Left lung (tissue), 10 donors: Measurements from ENCODE around the gene HOXA7. TPM values are rescaled to one million over a fixed set of nuclear protein-coding genes. Genes with fewer than 3 reads are reported as not detected.
A peak's percentile ranks its signal among the peaks of the same experiment; 100 is the strongest.

ENCODE experiments used
- ATAC-seq: fragments of 200-7000 bp; cut with Tn5 transposase; one replicate; pipeline ENCODE4 v1.9.1; 2020; ENCODE audit warnings: moderate library complexity
- DNase-seq, 4 donors: peaks; one replicate each; pipeline ENCODE4 v3.0.0-alpha.2; 2013 to 2020
- H3K27ac ChIP-seq, 2 donors: fragments of 200-600 bp; sonication (generic) in 1 of 2; one replicate each; pipeline versions ENCODE4 v1.5.0 to v1.8.0; 2020 to 2021
- H3K27me3 ChIP-seq, 2 donors: fragments of 200-600 bp; sonication (generic) in 1 of 2; one replicate each; pipeline versions ENCODE4 v1.5.0 to v1.8.0; 2020 to 2021
- H3K36me3 ChIP-seq, 2 donors: fragments of 200-600 bp; sonication (generic) in 1 of 2; one replicate each; pipeline versions ENCODE4 v1.5.0 to v1.8.0; 2020 to 2021
- H3K4me1 ChIP-seq, 2 donors: fragments of 200-600 bp; one replicate each; pipeline ENCODE4 v1.8.0; 2021
- H3K4me3 ChIP-seq, 2 donors: fragments of 200-600 bp; sonication (generic) in 1 of 2; one replicate each; pipeline versions ENCODE4 v1.5.0 to v1.8.0; 2020 to 2021; ENCODE audit warnings: mild to moderate bottlenecking in 1 of 2
- H3K9me3 ChIP-seq, 2 donors: fragments of 200-600 bp; sonication (generic) in 1 of 2; one replicate each; pipeline versions ENCODE4 v1.5.0 to v1.8.0; 2020 to 2021
- intact Hi-C, 2 donors: fragments of 100-400 bp; cut with DNase I; formaldehyde crosslinking; loops; one replicate each; pipeline versions ENCODE4 v1.11.2 to v1.14.2; 2022
- polyA plus RNA-seq, 6 donors: library from polyadenylated mRNA; unstranded; fragments of 120-200 nt; gene quantifications; one replicate each; pipeline ENCODE4 v1.2.1, GENCODE V29; 2013; ENCODE audit not compliant: insufficient read length in 6 of 6
- total RNA-seq, 2 donors: library from RNA; stranded (reverse); fragmentation: NEBNext Ultra II Directional; extraction: Animal tissue kit (Norgen Biotek cat#: 25700); gene quantifications; one replicate each; pipeline ENCODE4 v1.2.1, GENCODE V29; 2021
- TF ChIP-seq, protein P1 (sequence below), 2 donors: fragments of 200-600 bp; sonication (generic) in 1 of 2; IDR thresholded peaks; one replicate each; pipeline versions ENCODE4 v1.5.0 to v1.8.0; 2021; ENCODE audit warnings: antibody characterized with exemption in 2 of 2
- donor health status: DM: no; HTN: yes; CAD: no.
- donor health status: DM: no; HTN: no; CAD: no.

Gene HOXA7
- total and polyA plus RNA-seq, 8 donors, result 1.3 to 6.4 (median 4.9) TPM

DNA sequence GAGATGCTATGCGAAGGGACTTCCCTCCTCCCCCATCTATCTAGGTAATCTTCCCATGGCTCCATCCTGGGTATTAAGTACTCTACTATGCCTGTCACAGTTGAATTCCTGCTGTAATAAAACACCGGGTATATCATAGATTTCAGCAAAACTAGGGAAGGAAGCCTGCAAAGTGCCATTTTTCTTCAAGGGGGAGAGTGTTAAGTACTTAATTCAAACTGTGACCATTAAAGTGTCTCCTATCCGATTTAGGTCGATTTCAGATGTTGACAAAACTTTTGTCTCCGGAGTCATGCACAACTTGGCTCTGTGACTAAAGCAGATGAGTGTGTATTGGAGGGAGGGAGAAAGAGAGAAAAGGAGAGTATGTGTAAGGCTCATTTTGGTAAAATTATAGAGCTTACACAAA is 30.5 kb downstream of the HOXA7 start:
- Histone ChIP-seq H3K27me3 (peaks cover 0 to 91% of the 10 kb centered on the region in 2 donors), H3K36me3 (no peaks in the 10 kb centered on the region), H3K4me3 (no peak overlapping the region), H3K9me3 (no peaks in the 10 kb centered on the region), H3K27ac (peak overlapping the region in 1 of 2 donors; percentile 71), H3K4me1 (peaks cover 6 to 25% of the 10 kb centered on the region in 2 donors)
- DNase-seq (no peak), ATAC-seq (no peak)
- intact Hi-C loops, result no loop called here
- TF ChIP-seq, protein P1, sequence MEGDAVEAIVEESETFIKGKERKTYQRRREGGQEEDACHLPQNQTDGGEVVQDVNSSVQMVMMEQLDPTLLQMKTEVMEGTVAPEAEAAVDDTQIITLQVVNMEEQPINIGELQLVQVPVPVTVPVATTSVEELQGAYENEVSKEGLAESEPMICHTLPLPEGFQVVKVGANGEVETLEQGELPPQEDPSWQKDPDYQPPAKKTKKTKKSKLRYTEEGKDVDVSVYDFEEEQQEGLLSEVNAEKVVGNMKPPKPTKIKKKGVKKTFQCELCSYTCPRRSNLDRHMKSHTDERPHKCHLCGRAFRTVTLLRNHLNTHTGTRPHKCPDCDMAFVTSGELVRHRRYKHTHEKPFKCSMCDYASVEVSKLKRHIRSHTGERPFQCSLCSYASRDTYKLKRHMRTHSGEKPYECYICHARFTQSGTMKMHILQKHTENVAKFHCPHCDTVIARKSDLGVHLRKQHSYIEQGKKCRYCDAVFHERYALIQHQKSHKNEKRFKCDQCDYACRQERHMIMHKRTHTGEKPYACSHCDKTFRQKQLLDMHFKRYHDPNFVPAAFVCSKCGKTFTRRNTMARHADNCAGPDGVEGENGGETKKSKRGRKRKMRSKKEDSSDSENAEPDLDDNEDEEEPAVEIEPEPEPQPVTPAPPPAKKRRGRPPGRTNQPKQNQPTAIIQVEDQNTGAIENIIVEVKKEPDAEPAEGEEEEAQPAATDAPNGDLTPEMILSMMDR (IDR thresholded peaks at IDR 0.05), result no peak

DNA sequence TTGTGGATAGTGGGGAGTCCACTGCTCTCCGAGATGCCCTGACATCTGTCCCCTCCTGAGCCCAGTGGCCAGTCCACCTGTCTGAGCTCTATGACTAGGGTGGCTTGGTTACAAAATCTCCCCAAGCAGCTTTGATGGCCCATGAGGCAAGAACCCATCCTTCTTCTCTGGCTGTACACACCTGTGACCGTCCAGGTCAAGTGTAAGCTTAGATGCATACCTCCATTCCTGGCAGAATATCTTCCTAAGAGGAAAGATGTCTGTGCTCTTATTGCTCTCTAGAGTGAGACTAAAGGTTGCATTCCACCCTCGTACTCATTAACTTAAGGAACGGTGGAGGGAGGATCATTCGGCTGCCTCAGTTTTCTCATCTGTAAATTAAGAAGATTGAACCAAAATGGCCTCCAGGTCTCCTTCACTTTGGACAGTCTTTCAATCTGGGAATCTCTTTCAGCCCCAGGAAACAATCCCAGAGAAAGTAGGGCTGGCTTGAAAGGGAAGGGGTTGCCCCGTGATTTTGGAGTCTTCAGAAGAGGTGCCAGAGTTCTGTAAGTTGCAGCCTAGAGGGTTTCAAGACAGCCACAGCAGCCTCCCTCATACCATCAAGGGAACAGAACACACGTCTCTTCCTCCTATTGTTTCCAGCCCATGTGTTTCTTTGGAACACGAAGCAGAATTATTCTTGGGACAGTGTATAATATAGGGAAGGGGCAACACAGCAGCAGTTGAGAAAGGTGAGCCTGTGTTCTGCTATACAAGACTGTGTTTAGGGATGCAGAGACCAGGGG is 31.4 kb downstream of the HOXA7 start:
- Histone ChIP-seq H3K9me3 (no peaks in the 10 kb centered on the region), H3K4me3 (no peak overlapping the region), H3K4me1 (peaks cover 8 to 25% of the 10 kb centered on the region in 2 donors), H3K27me3 (peaks cover 0 to 90% of the 10 kb centered on the region in 2 donors), H3K36me3 (no peaks in the 10 kb centered on the region), H3K27ac (peak overlapping the region; percentile 71 to 83)
- DNase-seq, result no peak
- intact Hi-C loops, result no loop called here
- no peak for ATAC-seq
- TF ChIP-seq, protein P1 (IDR thresholded peaks at IDR 0.05), result no peak

DNA sequence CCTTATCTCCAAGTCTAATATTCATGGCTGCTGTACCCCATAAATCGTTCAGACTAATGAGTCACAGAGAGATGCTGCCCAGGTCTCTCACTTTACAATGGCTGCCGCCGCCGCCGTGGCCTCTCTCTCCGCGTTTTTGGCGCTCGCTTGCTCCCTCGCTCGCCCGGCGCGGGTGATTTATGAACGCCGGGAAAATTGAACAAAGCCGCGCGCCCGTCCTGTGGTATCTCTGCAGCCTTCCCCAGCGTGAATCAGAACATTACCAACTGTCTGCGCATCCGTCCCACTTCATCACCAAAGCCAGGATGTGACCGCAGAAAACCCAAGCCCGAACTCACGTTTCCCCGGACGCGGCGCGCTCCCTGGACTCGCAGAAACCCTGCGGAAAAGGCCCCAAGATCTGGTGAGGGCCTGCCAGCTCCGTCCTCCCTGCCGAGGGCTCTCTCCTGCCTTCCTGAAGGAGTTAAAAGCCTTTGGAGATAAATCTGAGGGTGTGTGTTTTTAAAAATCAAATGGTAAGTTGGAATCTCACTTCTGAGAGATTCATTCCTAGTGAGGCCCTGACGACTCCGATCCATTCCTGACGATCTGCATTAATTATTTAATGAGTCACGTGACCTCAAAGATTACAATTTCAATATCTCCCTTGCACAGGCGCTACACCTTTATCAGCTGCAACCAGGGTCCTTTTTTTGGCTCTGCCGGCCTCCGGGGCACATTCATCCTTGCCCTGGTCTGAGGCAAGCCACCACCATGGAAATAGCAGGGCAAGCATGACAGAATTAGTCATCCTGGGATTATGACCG is 32.2 kb downstream of the HOXA7 start:
- TF ChIP-seq, protein P1 (IDR thresholded peaks at IDR 0.05), result no peak
- ATAC-seq, result peak; percentile 58
- intact Hi-C loops, result no loop called here
- peak overlapping the region; percentile 71 to 83 for H3K27ac ChIP-seq
- no peaks in the 10 kb centered on the region for H3K9me3 ChIP-seq
- peaks cover 12 to 28% of the 10 kb centered on the region in 2 donors for H3K4me1 ChIP-seq
- peak overlapping the region in 1 of 2 donors; percentile 17 for H3K4me3 ChIP-seq
- DNase-seq, result peak in 1 of 4 donors; percentile 76
- H3K27me3 ChIP-seq, result peaks cover 0 to 89% of the 10 kb centered on the region in 2 donors
- H3K36me3 ChIP-seq, result no peaks in the 10 kb centered on the region

DNA sequence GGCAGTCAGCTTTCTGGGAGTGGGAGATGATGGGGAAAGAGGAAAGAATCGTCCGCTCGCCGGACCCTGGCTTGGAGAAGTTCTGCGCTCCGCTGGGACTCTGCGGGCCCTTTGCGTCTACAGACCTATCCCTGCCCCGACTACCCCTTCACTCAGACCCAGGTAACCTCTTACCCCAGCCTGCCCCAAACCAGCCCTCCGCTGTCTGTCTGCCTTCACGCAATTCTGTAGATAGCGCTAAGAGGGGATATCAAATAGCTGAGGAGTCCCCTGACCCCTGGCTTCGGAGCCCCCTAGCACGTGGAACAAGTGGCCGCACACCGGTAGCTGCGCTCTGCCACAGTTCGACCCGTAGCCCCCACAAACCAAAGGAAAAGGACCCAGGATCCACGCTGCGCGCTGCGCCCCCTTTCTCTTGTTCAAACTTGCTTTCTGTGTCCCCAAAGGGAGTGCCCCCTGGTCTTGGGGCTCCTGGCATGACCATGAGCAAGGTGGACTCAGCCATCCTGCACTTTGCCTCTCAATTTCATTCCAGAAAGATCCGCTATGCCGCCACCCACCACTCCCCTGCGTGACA is 32.9 kb downstream of the HOXA7 start:
- no peak for DNase-seq
- peaks cover 2 to 89% of the 10 kb centered on the region in 2 donors for H3K27me3 ChIP-seq
- no peaks in the 10 kb centered on the region for H3K9me3 ChIP-seq
- intact Hi-C loops, result no loop called here
- H3K36me3 ChIP-seq, result no peaks in the 10 kb centered on the region
- H3K4me3 ChIP-seq, result peak overlapping the region in 1 of 2 donors; percentile 17
- no peak for ATAC-seq
- H3K4me1 ChIP-seq, result peaks cover 12 to 28% of the 10 kb centered on the region in 2 donors
- H3K27ac ChIP-seq, result peak overlapping the region; percentile 71 to 83
- TF ChIP-seq, protein P1 (IDR thresholded peaks at IDR 0.05), result no peak
